HepG2 (cell line): Measurements from ENCODE around the gene H6PD. TPM values are rescaled to one million over a fixed set of nuclear protein-coding genes. Genes with fewer than 3 reads are reported as not detected.
A peak's percentile ranks its signal among the peaks of the same experiment; 100 is the strongest.

Experiments used
- AHR ChIP-seq: IDR thresholded peaks from 2 replicates; pipeline ENCODE4 v1.6.1; 2018; ENCODE audit warnings: missing genetic modification reagents, missing compliant biosample characterization
- ARNTL ChIP-seq: sonication (generic); formaldehyde crosslinking; IDR thresholded peaks from 2 replicates; pipeline ENCODE4 v1.4.0; 2020; ENCODE audit warnings: mild to moderate bottlenecking, missing genetic modification reagents
- HMGXB4 ChIP-seq, 2 experiments: sonication (generic) in 1 of 2; formaldehyde crosslinking in 1 of 2; IDR thresholded peaks; 2 replicates each; pipeline versions ENCODE4 v1.4.0 to v1.6.1; 2018 to 2020; ENCODE audit warnings: missing genetic modification reagents in 2 of 2, borderline replicate concordance in 1 of 2, low read depth in 1 of 2, mild to moderate bottlenecking in 1 of 2, missing biosample characterization in 1 of 2
- HNF4G ChIP-seq, 2 experiments: sonication (generic) in 1 of 2; formaldehyde crosslinking in 1 of 2; IDR thresholded peaks; 2 replicates each; pipeline versions ENCODE4 v1.4.0 to v1.6.1; 2011 to 2020; ENCODE audit warnings: borderline replicate concordance in 2 of 2, low read depth in 2 of 2, mild to moderate bottlenecking in 2 of 2, low read length in 1 of 2, missing genetic modification reagents in 1 of 2, moderate library complexity in 1 of 2
- MED13 ChIP-seq: sonication (generic); formaldehyde crosslinking; IDR thresholded peaks from 2 replicates; pipeline ENCODE4 v1.5.0; 2020; ENCODE audit warnings: missing genetic modification reagents
- MYPOP ChIP-seq: sonication (generic); formaldehyde crosslinking; IDR thresholded peaks from 2 replicates; pipeline ENCODE4 v1.8.1; 2023; ENCODE audit warnings: mild to moderate bottlenecking, moderate library complexity, missing genetic modification reagents
- PAXIP1 ChIP-seq: sonication (generic); formaldehyde crosslinking; conservative IDR thresholded peaks from 2 replicates; pipeline ENCODE4 v1.4.0; 2020; ENCODE audit warnings: mild to moderate bottlenecking, missing genetic modification reagents, moderate library complexity
- POLR2G ChIP-seq: fragments of 200-400 bp; formaldehyde crosslinking; IDR thresholded peaks from 2 replicates; pipeline ENCODE4 v1.6.1; 2018; ENCODE audit warnings: mild to moderate bottlenecking, low read depth, low read length, moderate library complexity
- RXRA ChIP-seq: sonication (generic); formaldehyde crosslinking; IDR thresholded peaks from 2 replicates; pipeline ENCODE4 v1.5.1; 2020; ENCODE audit warnings: missing genetic modification reagents
- STAG1 ChIP-seq: sonication (generic); formaldehyde crosslinking; IDR thresholded peaks from 2 replicates; pipeline ENCODE4 v1.4.0; 2020; ENCODE audit warnings: missing genetic modification reagents
- ZFP1 ChIP-seq: IDR thresholded peaks from 2 replicates; pipeline ENCODE4 v1.6.1; 2016
- ZNF124 ChIP-seq: sonication (generic); formaldehyde crosslinking; IDR thresholded peaks from 2 replicates; pipeline ENCODE4 v1.4.0; 2020; ENCODE audit warnings: missing genetic modification reagents
- ZNF253 ChIP-seq: sonication (generic); formaldehyde crosslinking; IDR thresholded peaks from 2 replicates; pipeline ENCODE4 v1.8.0; 2022; ENCODE audit warnings: mild to moderate bottlenecking, missing genetic modification reagents, borderline replicate concordance
- ZNF7 ChIP-seq: IDR thresholded peaks from 2 replicates; pipeline ENCODE4 v1.6.1; 2016; ENCODE audit warnings: missing biosample characterization, missing genetic modification reagents
- ZNF740 ChIP-seq: sonication (generic); formaldehyde crosslinking; IDR thresholded peaks from 2 replicates; pipeline ENCODE4 v1.4.0; 2020; ENCODE audit warnings: missing genetic modification reagents
- polyA plus RNA-seq, 8 experiments: library from polyadenylated mRNA; depleted of rRNA in 3 of 8; stranded (reverse) in 7 of 8; unstranded in 1 of 8; fragments of >200 nt; fragmentation: Illumina TruSeq in 4 of 8; extraction: Trizol in 4 of 8; gene quantifications; 2 replicates each; pipeline versions ENCODE4 v1.2.1 to v1.2.3, GENCODE V29; 2011 to 2016; ENCODE audit warnings: low read depth in 4 of 8, missing spikeins in 1 of 8, mixed read lengths in 1 of 8; ENCODE audit not compliant: insufficient read depth in 1 of 8
- total RNA-seq, 5 experiments: library from RNA; depleted of rRNA; stranded (reverse); fragments of >200 nt; fragmentation: Illumina TruSeq; extraction: Trizol; gene quantifications; 2 replicates each; pipeline ENCODE4 v1.2.3, GENCODE V29; 2016; ENCODE audit warnings: low read depth in 1 of 5
- TF ChIP-seq, protein P1 (sequence below): IDR thresholded peaks from 2 replicates; pipeline ENCODE4 v1.6.1; 2016
- TF ChIP-seq, protein P2 (sequence below): sonication (generic); formaldehyde crosslinking; conservative IDR thresholded peaks from 2 replicates; pipeline ENCODE4 v1.8.1; 2023; ENCODE audit warnings: missing genetic modification reagents

Gene H6PD
- total and polyA plus RNA-seq, 2 of the 13 experiments (the other 11 are each of a cell fraction or from before 2014, with no cell fraction given) = 9.3 to 14.1 TPM

GRCh38 chr1:9196129-9197040 lies 38.2 kb upstream of the H6PD start (continued):
- 0 out of 2 replicates have a peak, but pooled peaks have one; percentile 31 for TF ChIP-seq ARNTL
- 0 out of 2 replicates have a peak, but pooled peaks have one; percentile 15 for TF ChIP-seq MYPOP (CRISPR knock-in tag)
- peak; percentile 31 for TF ChIP-seq PAXIP1 (CRISPR knock-in tag)
- no peak for TF ChIP-seq AHR (CRISPR knock-in tag)
- 0 out of 2 replicates have a peak, but pooled peaks have one; percentile 26 for TF ChIP-seq ZFP1 (CRISPR knock-in tag)
- TF ChIP-seq, protein P1, sequence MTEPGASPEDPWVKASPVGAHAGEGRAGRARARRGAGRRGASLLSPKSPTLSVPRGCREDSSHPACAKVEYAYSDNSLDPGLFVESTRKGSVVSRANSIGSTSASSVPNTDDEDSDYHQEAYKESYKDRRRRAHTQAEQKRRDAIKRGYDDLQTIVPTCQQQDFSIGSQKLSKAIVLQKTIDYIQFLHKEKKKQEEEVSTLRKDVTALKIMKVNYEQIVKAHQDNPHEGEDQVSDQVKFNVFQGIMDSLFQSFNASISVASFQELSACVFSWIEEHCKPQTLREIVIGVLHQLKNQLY (CRISPR knock-in tag) = no peak
- peak in 1 of 2 experiments; percentile 32; a peak in 1 of 4 replicates for TF ChIP-seq HMGXB4 (CRISPR knock-in tag; IDR thresholded peaks at IDR 0.05; ENCODE audit: borderline replicate concordance in 1 of 2, low read depth in 1 of 2)
- no peak for TF ChIP-seq ZNF740 (CRISPR knock-in tag)
- TF ChIP-seq, protein P2, sequence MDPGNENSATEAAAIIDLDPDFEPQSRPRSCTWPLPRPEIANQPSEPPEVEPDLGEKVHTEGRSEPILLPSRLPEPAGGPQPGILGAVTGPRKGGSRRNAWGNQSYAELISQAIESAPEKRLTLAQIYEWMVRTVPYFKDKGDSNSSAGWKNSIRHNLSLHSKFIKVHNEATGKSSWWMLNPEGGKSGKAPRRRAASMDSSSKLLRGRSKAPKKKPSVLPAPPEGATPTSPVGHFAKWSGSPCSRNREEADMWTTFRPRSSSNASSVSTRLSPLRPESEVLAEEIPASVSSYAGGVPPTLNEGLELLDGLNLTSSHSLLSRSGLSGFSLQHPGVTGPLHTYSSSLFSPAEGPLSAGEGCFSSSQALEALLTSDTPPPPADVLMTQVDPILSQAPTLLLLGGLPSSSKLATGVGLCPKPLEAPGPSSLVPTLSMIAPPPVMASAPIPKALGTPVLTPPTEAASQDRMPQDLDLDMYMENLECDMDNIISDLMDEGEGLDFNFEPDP (CRISPR knock-in tag) = no peak
- no peak for TF ChIP-seq ZNF253 (CRISPR knock-in tag)
- no peak for TF ChIP-seq HNF4G (IDR thresholded peaks at IDR 0.05; ENCODE audit: borderline replicate concordance, low read depth, low read length)
- no peak for TF ChIP-seq HNF4G (CRISPR knock-in tag; IDR thresholded peaks at IDR 0.05; ENCODE audit: borderline replicate concordance, low read depth)
- no peak for TF ChIP-seq ZNF124
- TF ChIP-seq POLR2G = no peak
- TF ChIP-seq RXRA (CRISPR knock-in tag) = peak; percentile 6; the same call in 1 of the 2 replicates
- TF ChIP-seq ZNF7 (CRISPR knock-in tag) = no peak
- no peak; the same call in 1 of the 2 replicates for TF ChIP-seq MED13
- TF ChIP-seq STAG1 = peak; percentile 83
